ENCODE measurements around the gene SFXN1. TPM values are rescaled to one million over a fixed set of nuclear protein-coding genes. Genes with fewer than 3 reads are reported as not detected.

SFXN1 gene
- total and polyA plus RNA-seq, 7 donors = 8.6 to 25.0 (median 16.3) TPM

- no peaks in the 10 kb centered on the region for H3K4me1 ChIP-seq
- no peaks in the 10 kb centered on the region for H3K9me3 ChIP-seq
- no peak overlapping the region for H3K4me3 ChIP-seq
- DNase-seq (no peak), ATAC-seq (no peak)
- no peak for TF ChIP-seq CTCF (IDR thresholded peaks at IDR 0.05)
- peaks cover 3 to 86% of the 10 kb centered on the region in 2 donors for H3K36me3 ChIP-seq (ENCODE audit: insufficient read depth in 1 of 2, low read depth in 1 of 2)
- no peak overlapping the region for H3K27ac ChIP-seq
- no peaks in the 10 kb centered on the region for H3K27me3 ChIP-seq (ENCODE audit: insufficient read depth in 3 of 3, low read length in 2 of 3)
- intact Hi-C loops (cut with DNase I) = no loop called here
Measured at GRCh38 chr5:175523292-175523691, 44.9 kb downstream of the SFXN1 start.

GRCh38 chr5:175524211-175524610, 45.9 kb downstream of the SFXN1 start:
- DNase-seq (no peak), ATAC-seq (no peak)
- Histone ChIP-seq H3K27ac (no peak overlapping the region), H3K4me1 (no peaks in the 10 kb centered on the region), H3K27me3 (ENCODE audit: insufficient read depth in 3 of 3, low read length in 2 of 3) (no peaks in the 10 kb centered on the region), H3K9me3 (no peaks in the 10 kb centered on the region), H3K4me3 (no peak overlapping the region), H3K36me3 (ENCODE audit: insufficient read depth in 1 of 2, low read depth in 1 of 2) (peaks cover 7 to 86% of the 10 kb centered on the region in 2 donors)
- intact Hi-C loops (cut with DNase I) = no loop called here
- no peak for TF ChIP-seq CTCF (IDR thresholded peaks at IDR 0.05)
- WGBS, 3 donors = 97 to 100% (median 98%) methylated on average over 1 of the region's 1 CpG

GRCh38 chr5:175526691-175527090, 48.3 kb downstream of the SFXN1 start:
- Histone ChIP-seq H3K4me1 (no peaks in the 10 kb centered on the region), H3K27ac (no peak overlapping the region), H3K9me3 (no peaks in the 10 kb centered on the region), H3K36me3 (ENCODE audit: insufficient read depth in 1 of 2, low read depth in 1 of 2) (peaks cover 7 to 73% of the 10 kb centered on the region in 2 donors), H3K4me3 (no peak overlapping the region), H3K27me3 (ENCODE audit: insufficient read depth in 3 of 3, low read length in 2 of 3) (no peaks in the 10 kb centered on the region)
- ATAC-seq (no peak), DNase-seq (no peak)
- intact Hi-C loops (cut with DNase I) = no loop called here
- 95 to 96% (median 96%) methylated on average over 6 of the region's 6 CpGs for WGBS, 3 donors
- TF ChIP-seq CTCF (IDR thresholded peaks at IDR 0.05) = no peak

- intact Hi-C loops (cut with DNase I) = loop anchor here in 1 of 2 donors (5.0 kb wide), 1 partner anchor 186 kb away; no protein-coding TSS in a partner anchor
Measured at GRCh38 chr5:175531361-175531760, 53.0 kb downstream of the SFXN1 start.

More at GRCh38 chr5:175531361-175531760, 53.0 kb downstream of the SFXN1 start:
- ATAC-seq (no peak), DNase-seq (no peak)
- no peaks in the 10 kb centered on the region for H3K27me3 ChIP-seq (ENCODE audit: insufficient read depth in 3 of 3, low read length in 2 of 3)
- H3K36me3 ChIP-seq (ENCODE audit: insufficient read depth in 1 of 2, low read depth in 1 of 2) = peaks cover 6 to 33% of the 10 kb centered on the region in 2 donors
- TF ChIP-seq CTCF (IDR thresholded peaks at IDR 0.05) = no peak
- H3K27ac ChIP-seq = no peak overlapping the region
- H3K4me3 ChIP-seq = no peak overlapping the region
- H3K9me3 ChIP-seq = no peaks in the 10 kb centered on the region
- H3K4me1 ChIP-seq = no peaks in the 10 kb centered on the region
- 41 to 59% (median 42%) methylated on average over 2 of the region's 2 CpGs for WGBS, 3 donors

Measured in psoas muscle (tissue), 8 donors.